Epithelial cell of proximal tubule (primary cell): Measurements from ENCODE around the gene CTIF. TPM values are rescaled to one million over a fixed set of nuclear protein-coding genes. Genes with fewer than 3 reads are reported as not detected.

ENCODE experiments used
- DNase-seq: peaks from one replicate; pipeline ENCODE4 v3.0.0-alpha.2; 2011; ENCODE audit warnings: low read depth
- H3K4me3 ChIP-seq: 2 replicates; pipeline ENCODE4 v1.5.1; 2011; ENCODE audit warnings: low read depth, mild to moderate bottlenecking, low read length
- CTCF ChIP-seq: conservative IDR thresholded peaks from 2 replicates; pipeline ENCODE4 v1.5.1; 2012; ENCODE audit warnings: low read depth, mild to moderate bottlenecking, low read length
- total RNA-seq: library from RNA; depleted of rRNA; stranded (reverse); fragments of >200 nt; gene quantifications from 2 replicates; pipeline ENCODE4 v1.2.3, GENCODE V29; 2015

CTIF gene
- total RNA-seq, 1 donor from 2014 or later = 12.9 TPM

- no peak overlapping the region for H3K4me3 ChIP-seq
- no peak for TF ChIP-seq CTCF
- DNase-seq = no peak
Measured at GRCh38 chr18:48855422-48856377, 316.9 kb downstream of the CTIF start.

- H3K4me3 ChIP-seq = no peak overlapping the region
- no peak for DNase-seq
- no peak for TF ChIP-seq CTCF
Measured at GRCh38 chr18:48857023-48857694, 318.3 kb downstream of the CTIF start.

- no peak overlapping the region for H3K4me3 ChIP-seq
- TF ChIP-seq CTCF = no peak
- no peak for DNase-seq
Measured at GRCh38 chr18:48858676-48859075, 319.8 kb downstream of the CTIF start.

GRCh38 chr18:48859311-48860268, 320.8 kb downstream of the CTIF start:
- TF ChIP-seq CTCF = no peak
- DNase-seq = no peak
- no peak overlapping the region for H3K4me3 ChIP-seq

- no peak overlapping the region for H3K4me3 ChIP-seq
- no peak for DNase-seq
- no peak for TF ChIP-seq CTCF
Measured at GRCh38 chr18:48860269-48861180, 321.7 kb downstream of the CTIF start.
